ENCODE data around the gene NIT1. TPM values are rescaled to one million over a fixed set of nuclear protein-coding genes. Genes with fewer than 3 reads are reported as not detected.

The NIT1 gene
- total and polyA plus RNA-seq, 2 of the 8 experiments (the other 6 are each of a cell fraction or from before 2014, with no cell fraction given), result 33.0 to 40.4 TPM

GRCh38 chr1:161098210-161099068, 19.5 kb upstream of the NIT1 start, which contains the start of gene KLHDC9 (continued):
- no peak for TF ChIP-seq CHD7 (IDR thresholded peaks at IDR 0.05; ENCODE audit: insufficient replicate concordance, low read length)
- TF ChIP-seq CBX5 (IDR thresholded peaks at IDR 0.05; ENCODE audit: low read depth, low read length), result no peak
- no peak for TF ChIP-seq SP1 (IDR thresholded peaks at IDR 0.05; ENCODE audit: low read depth, low read length)
- no peak for TF ChIP-seq ZNF274 (IDR thresholded peaks at IDR 0.05; ENCODE audit: borderline replicate concordance, extremely low read depth, low read length)
- no peak for TF ChIP-seq CEBPB (IDR thresholded peaks at IDR 0.05; ENCODE audit: low read depth, low read length)
- TF ChIP-seq SP4 (IDR thresholded peaks at IDR 0.05; ENCODE audit: low read length), result no peak
- TF ChIP-seq RBBP5 (IDR thresholded peaks at IDR 0.05; ENCODE audit: borderline replicate concordance, low read depth, low read length), result 0 out of 2 replicates have a peak, but pooled peaks have one; percentile 27
- no peak for TF ChIP-seq TCF12 (IDR thresholded peaks at IDR 0.05; ENCODE audit: low read depth, low read length)
- TF ChIP-seq KDM1A (IDR thresholded peaks at IDR 0.05; ENCODE audit: borderline replicate concordance, low read length), result no peak
- 0 out of 4 replicates have a peak, but pooled peaks of 1 of the 2 experiments have one; percentile 65 for TF ChIP-seq SIN3A (conservative IDR thresholded peaks at IDR 0.05 in 1 of 2, IDR thresholded peaks at IDR 0.05 in 1 of 2; ENCODE audit: low read depth in 1 of 2, low read length in 2 of 2)

Measured in H1 (cell line).